H1 (cell line): ENCODE measurements around the gene PHLDA2. TPM values are rescaled to one million over a fixed set of nuclear protein-coding genes. Genes with fewer than 3 reads are reported as not detected.

ENCODE experiments used
- CTCF ChIA-PET: fragments of 300-600 bp; sonication (Branson Sonifier 250); formaldehyde crosslinking; loops from one replicate; lab custom pipeline; 2021; ENCODE audit not compliant: partially characterized antibody; lab: Charles Lee
- POLR2A ChIA-PET: fragments of 300-600 bp; sonication (Branson Sonifier 250); formaldehyde crosslinking; loops from one replicate; lab custom pipeline; 2021; ENCODE audit warnings: inconsistent platforms; ENCODE audit not compliant: partially characterized antibody; lab: Charles Lee
- DNase-seq, 2 experiments: peaks; one replicate each; pipeline versions ENCODE4 v3.0.0 to v3.0.0-alpha.2; 2010 to 2022; ENCODE audit warnings: low spot score in 2 of 2, low read depth in 1 of 2, mixed read lengths in 1 of 2
- FAIRE-seq: peaks from 2 replicates; lab custom pipeline; 2011; peaks lifted over from hg19 to GRCh38; lab: Jason Lieb, UNC
- H2AFZ ChIP-seq: 2 replicates; pipeline ENCODE4 v1.8.1; 2012; ENCODE audit warnings: low read length, inconsistent platforms
- H2AK5ac ChIP-seq: 2 replicates; pipeline ENCODE4 v1.6.1; 2013; ENCODE audit warnings: low read depth, low read length
- H2BK120ac ChIP-seq: replicated peaks from 2 replicates; pipeline ENCODE3; 2013; ENCODE audit warnings: low read depth, low read length, inconsistent platforms
- H2BK12ac ChIP-seq: 2 replicates; pipeline ENCODE4 v1.6.1; 2013; ENCODE audit warnings: low read depth, low read length
- H2BK15ac ChIP-seq: 2 replicates; pipeline ENCODE4 v1.6.1; 2013; ENCODE audit warnings: low read length
- H2BK20ac ChIP-seq: 2 replicates; pipeline ENCODE4 v1.6.1; 2013; ENCODE audit warnings: low read length
- H2BK5ac ChIP-seq: 2 replicates; pipeline ENCODE4 v1.6.1; 2013; ENCODE audit warnings: low read depth, low read length
- H3K14ac ChIP-seq: 2 replicates; pipeline ENCODE4 v1.6.1; 2013; ENCODE audit warnings: inconsistent platforms; ENCODE audit not compliant: insufficient read length
- H3K18ac ChIP-seq: 2 replicates; pipeline ENCODE4 v1.6.1; 2013; ENCODE audit warnings: low read length; ENCODE audit errors: extremely low read depth
- H3K23ac ChIP-seq: 2 replicates; pipeline ENCODE4 v1.6.1; 2013; ENCODE audit warnings: inconsistent platforms; ENCODE audit not compliant: insufficient read length
- H3K23me2 ChIP-seq: 2 replicates; pipeline ENCODE4 v1.6.1; 2013; ENCODE audit warnings: low read depth, low read length
- H3K27ac ChIP-seq: 2 replicates; pipeline ENCODE4 v1.6.1; 2011; ENCODE audit warnings: low read depth, low read length, inconsistent platforms
- H3K27me3 ChIP-seq, 4 experiments: replicated peaks in 1 of 4; 1 replicate in 1 of 4; 2 replicates in 3 of 4; pipeline versions ENCODE4 v1.6.1 to v1.8.1; 2011 to 2013; ENCODE audit warnings: low read length in 3 of 4, mild to moderate bottlenecking in 3 of 4, inconsistent platforms in 2 of 4, mixed read lengths in 2 of 4, moderate library complexity in 1 of 4; ENCODE audit not compliant: control insufficient read depth in 3 of 4, insufficient read depth in 3 of 4; ENCODE audit errors: extremely low read depth in 1 of 4
- H3K36me3 ChIP-seq, 4 experiments: 2 replicates each; pipeline versions ENCODE4 v1.6.1 to v1.8.1; 2011 to 2013; ENCODE audit warnings: mild to moderate bottlenecking in 4 of 4, low read length in 3 of 4, moderate library complexity in 2 of 4, control low read depth in 1 of 4, inconsistent platforms in 1 of 4; ENCODE audit not compliant: insufficient read depth in 4 of 4, control insufficient read depth in 2 of 4
- H3K4ac ChIP-seq: replicated peaks from 2 replicates; pipeline ENCODE3; 2013; ENCODE audit warnings: low read length, low read depth, mixed read lengths, inconsistent platforms; ENCODE audit not compliant: insufficient read length
- H3K4me1 ChIP-seq, 4 experiments: replicated peaks in 1 of 4; 1 replicate in 1 of 4; 2 replicates in 3 of 4; pipeline versions ENCODE4 v1.6.1 to v1.8.1; 2011 to 2013; ENCODE audit warnings: low read length in 3 of 4, inconsistent platforms in 2 of 4, mixed read lengths in 1 of 4; ENCODE audit not compliant: insufficient read depth in 4 of 4, control insufficient read depth in 3 of 4
- H3K4me2 ChIP-seq, 2 experiments: 2 replicates each; pipeline versions ENCODE4 v1.6.1 to v1.8.1; 2011 to 2013; ENCODE audit warnings: low read depth in 2 of 2, low read length in 2 of 2, control low read depth in 1 of 2, inconsistent platforms in 1 of 2, mild to moderate bottlenecking in 1 of 2; ENCODE audit not compliant: insufficient read depth in 1 of 2
- H3K4me3 ChIP-seq, 4 experiments: fragments of 200-600, 300-600 bp in 1 of 4; sonication (generic), shearing (Covaris generic), sonication (Bioruptor Twin) in 1 of 4; 2 replicates each; pipeline versions ENCODE4 v1.5.1 to v1.8.1; 2011 to 2016; ENCODE audit warnings: low read length in 4 of 4, low read depth in 3 of 4, control low read depth in 2 of 4, inconsistent platforms in 2 of 4, mild to moderate bottlenecking in 2 of 4, mixed read lengths in 1 of 4, moderate library complexity in 1 of 4; ENCODE audit not compliant: insufficient read depth in 2 of 4; ENCODE audit errors: extremely low read depth in 1 of 4
- H3K56ac ChIP-seq: replicated peaks from 2 replicates; pipeline ENCODE3; 2013; ENCODE audit warnings: low read depth, mild to moderate bottlenecking, mixed read lengths, low read length, inconsistent platforms; ENCODE audit not compliant: insufficient read length
- H3K79me1 ChIP-seq: 2 replicates; pipeline ENCODE4 v1.6.1; 2013; ENCODE audit warnings: low read depth, low read length, control low read depth
- H3K79me2 ChIP-seq, 2 experiments: 2 replicates each; pipeline versions ENCODE4 v1.6.1 to v1.8.1; 2012 to 2013; ENCODE audit warnings: low read length in 2 of 2, mild to moderate bottlenecking in 2 of 2, inconsistent platforms in 1 of 2; ENCODE audit not compliant: insufficient read depth in 2 of 2, control insufficient read depth in 1 of 2
- H3K9ac ChIP-seq, 4 experiments: replicated peaks in 1 of 4; 1 replicate in 1 of 4; 2 replicates in 3 of 4; pipeline versions ENCODE4 v1.6.1 to v1.8.1; 2011 to 2013; ENCODE audit warnings: low read depth in 3 of 4, low read length in 3 of 4, control low read depth in 2 of 4, mild to moderate bottlenecking in 2 of 4, moderate library complexity in 2 of 4, inconsistent platforms in 1 of 4; ENCODE audit errors: extremely low read depth in 1 of 4
- H3K9me3 ChIP-seq, 2 experiments: 2 replicates each; pipeline versions ENCODE4 v1.6.1 to v1.8.1; 2012 to 2013; ENCODE audit warnings: mild to moderate bottlenecking in 2 of 2, moderate library complexity in 2 of 2, control low read depth in 1 of 2, inconsistent platforms in 1 of 2, low read depth in 1 of 2, low read length in 1 of 2, mixed read lengths in 1 of 2; ENCODE audit not compliant: insufficient read depth in 2 of 2
- H4K20me1 ChIP-seq, 2 experiments: replicated peaks in 1 of 2; 2 replicates each; pipeline versions ENCODE3 to v1.8.1; 2011 to 2013; ENCODE audit warnings: inconsistent platforms in 2 of 2, low read length in 2 of 2, mild to moderate bottlenecking in 1 of 2; ENCODE audit not compliant: insufficient read depth in 2 of 2, control insufficient read depth in 1 of 2
- H4K5ac ChIP-seq: 2 replicates; pipeline ENCODE4 v1.6.1; 2013; ENCODE audit warnings: low read length, low read depth, mixed read lengths, inconsistent platforms; ENCODE audit not compliant: insufficient read length
- H4K8ac ChIP-seq: 2 replicates; pipeline ENCODE4 v1.8.0; 2013; ENCODE audit warnings: mild to moderate bottlenecking, moderate library complexity, low read length, inconsistent platforms; ENCODE audit not compliant: insufficient read depth; ENCODE audit errors: extremely low read depth
- H4K91ac ChIP-seq: replicated peaks from 2 replicates; pipeline ENCODE3; 2013; ENCODE audit warnings: low read length, mixed read lengths, inconsistent platforms; ENCODE audit not compliant: insufficient read length
- BRCA1 ChIP-seq: IDR thresholded peaks from 2 replicates; pipeline ENCODE4 v1.6.1; 2012; ENCODE audit warnings: low read depth, low read length, improper control_type of control experiment
- KDM4A ChIP-seq: IDR thresholded peaks from one replicate; pipeline ENCODE4 v1.7.1; 2012; ENCODE audit warnings: low read depth, mild to moderate bottlenecking, moderate library complexity, low read length, inconsistent platforms; ENCODE audit not compliant: severe bottlenecking
- POLR2AphosphoS5 ChIP-seq: IDR thresholded peaks from 2 replicates; pipeline ENCODE4 v1.6.1; 2011; ENCODE audit warnings: low read depth, low read length
- SP2 ChIP-seq: IDR thresholded peaks from 2 replicates; pipeline ENCODE4 v1.6.1; 2012; ENCODE audit warnings: mild to moderate bottlenecking, low read length, inconsistent platforms
- WGBS, 2 experiments: shearing (Covaris generic) in 1 of 2; methylation state at CpG; one replicate each; pipeline versions ENCODE4 v1.1.6 to v1.1.7; 2013 to 2015; ENCODE audit warnings: low lambda C conversion rate in 2 of 2, mixed read lengths in 2 of 2, inconsistent platforms in 1 of 2, low coverage in 1 of 2, missing lambda C conversion rate in 1 of 2; ENCODE audit not compliant: insufficient replicate concordance in 2 of 2, insufficient coverage in 1 of 2, insufficient read length in 1 of 2; ENCODE audit errors: extremely low coverage in 1 of 2, missing lambda C conversion rate in 1 of 2; 5-methylcytosine and 5-hydroxymethylcytosine counted together
- polyA plus RNA-seq, 7 experiments: library from polyadenylated mRNA; depleted of rRNA in 3 of 7; stranded (reverse) in 5 of 7; unstranded in 2 of 7; fragments of >200 nt in 5 of 7; fragments of 200-250 nt in 2 of 7; gene quantifications; 1 replicate in 5 of 7; 2 replicates in 1 of 7; 4 replicates in 1 of 7; pipeline versions ENCODE4 v1.2.1 to v1.2.3, GENCODE V29; 2011 to 2013; ENCODE audit warnings: missing spikeins in 2 of 7, mixed read lengths in 2 of 7
- total RNA-seq: library from RNA; stranded (reverse); fragmentation: NEBNext Ultra II Directional; extraction: Animal tissue kit (Norgen Biotek cat#: 25700); gene quantifications from 2 replicates; pipeline ENCODE4 v1.2.1, GENCODE V29; 2021
- TF ChIP-seq, protein P1 (sequence below): IDR thresholded peaks from 2 replicates; pipeline ENCODE4 v1.6.1; 2012; ENCODE audit warnings: inconsistent platforms
- TF ChIP-seq, protein P2 (sequence below): IDR thresholded peaks from 2 replicates; pipeline ENCODE4 v1.6.1; 2012; ENCODE audit warnings: low read length, inconsistent platforms

Gene PHLDA2
- total and polyA plus RNA-seq, 2 of the 8 experiments (the other 6 are each of a cell fraction or from before 2014, with no cell fraction given), result 5.2 to 7.6 TPM

DNA sequence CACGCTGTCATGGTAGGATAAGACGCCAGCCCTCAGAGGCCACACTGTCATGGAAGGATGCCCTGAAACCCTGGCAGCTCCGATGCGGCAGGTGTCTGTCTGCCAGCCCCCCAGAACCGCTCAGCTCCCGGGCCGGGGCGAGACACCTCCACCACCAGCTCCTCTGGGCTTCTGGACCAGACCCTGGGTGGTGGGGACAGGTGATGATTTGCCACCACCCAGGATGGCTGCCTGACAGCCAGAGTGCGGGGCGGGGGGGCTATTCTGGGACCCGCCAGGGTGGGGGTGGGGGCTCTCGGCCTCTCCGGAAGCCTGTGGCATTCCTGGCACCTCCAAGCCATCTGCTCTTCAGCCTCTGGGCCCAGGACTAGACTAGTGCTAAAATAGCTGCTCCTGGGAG, 9.4 kb downstream of the PHLDA2 start:
- Histone ChIP-seq H4K20me1 (peaks cover 0 to 1% of the 10 kb centered on the region in 2 experiments), H3K4me3 (no peak overlapping the region), H2BK15ac (no peak overlapping the region), H3K14ac (no peak overlapping the region), H3K23ac (no peak overlapping the region), H3K79me1 (no peaks in the 10 kb centered on the region), H4K8ac (no peak overlapping the region), H3K9ac (no peak overlapping the region), H3K9me3 (no peaks in the 10 kb centered on the region), H3K4me1 (no peaks in the 10 kb centered on the region), H2BK120ac (no peak overlapping the region), H3K4me2 (no peak overlapping the region), H4K91ac (no peak overlapping the region), H3K56ac (no peak overlapping the region), H3K27ac (no peak overlapping the region), H3K79me2 (no peaks in the 10 kb centered on the region), H3K27me3 (no peaks in the 10 kb centered on the region), H3K36me3 (no peaks in the 10 kb centered on the region), H3K4ac (no peak overlapping the region), H3K23me2 (no peaks in the 10 kb centered on the region), H4K5ac (no peak overlapping the region), H3K18ac (no peak overlapping the region), H2BK20ac (no peak overlapping the region), H2AK5ac (no peak overlapping the region), H2BK5ac (no peak overlapping the region), H2BK12ac (no peak overlapping the region), H2AFZ (no peak overlapping the region)
- ChIA-PET POLR2A (interaction anchor here (1.0 kb wide), 2 partner anchors 23 to 24 kb away, joined by 3 read pairs; no protein-coding TSS in a partner anchor), CTCF (interaction anchor here (1.6 to 4.2 kb wide), 7 partner anchors 10 to 389 kb away, joined by 3 to 18 read pairs (median 6); partner anchors contain the start of gene PHLDA2)
- FAIRE-seq (no peak), DNase-seq (no peak)
- TF ChIP-seq POLR2AphosphoS5, result no peak
- no peak for TF ChIP-seq BRCA1
- TF ChIP-seq KDM4A, result no peak
- TF ChIP-seq, protein P1, sequence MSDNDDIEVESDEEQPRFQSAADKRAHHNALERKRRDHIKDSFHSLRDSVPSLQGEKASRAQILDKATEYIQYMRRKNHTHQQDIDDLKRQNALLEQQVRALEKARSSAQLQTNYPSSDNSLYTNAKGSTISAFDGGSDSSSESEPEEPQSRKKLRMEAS, result no peak
- TF ChIP-seq, protein P2, sequence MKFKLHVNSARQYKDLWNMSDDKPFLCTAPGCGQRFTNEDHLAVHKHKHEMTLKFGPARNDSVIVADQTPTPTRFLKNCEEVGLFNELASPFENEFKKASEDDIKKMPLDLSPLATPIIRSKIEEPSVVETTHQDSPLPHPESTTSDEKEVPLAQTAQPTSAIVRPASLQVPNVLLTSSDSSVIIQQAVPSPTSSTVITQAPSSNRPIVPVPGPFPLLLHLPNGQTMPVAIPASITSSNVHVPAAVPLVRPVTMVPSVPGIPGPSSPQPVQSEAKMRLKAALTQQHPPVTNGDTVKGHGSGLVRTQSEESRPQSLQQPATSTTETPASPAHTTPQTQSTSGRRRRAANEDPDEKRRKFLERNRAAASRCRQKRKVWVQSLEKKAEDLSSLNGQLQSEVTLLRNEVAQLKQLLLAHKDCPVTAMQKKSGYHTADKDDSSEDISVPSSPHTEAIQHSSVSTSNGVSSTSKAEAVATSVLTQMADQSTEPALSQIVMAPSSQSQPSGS, result no peak
- no peak for TF ChIP-seq SP2
- WGBS, 2 experiments, result 94% methylated on average over 8 of the region's 13 CpGs; no CpG with 5 or more reads in 1 of the 2 experiments
